NCI-H2227 (cell line): ENCODE measurements around the gene CLNK.
"Not testable (repeated sequence)": the region's sequence is repeated elsewhere in the genome, so short reads cannot be mapped to it uniquely, and the experiment has no call there.

Experiments
- DNase-seq: peaks from one replicate; lab custom pipeline; 2025; ENCODE audit not compliant: unreplicated experiment; lab: John Stamatoyannopoulos, UW

CLNK gene

GRCh38 chr4:10614926-10615325, 69.6 kb downstream of the CLNK start:
- DNase-seq, result not testable (repeated sequence)

DNA sequence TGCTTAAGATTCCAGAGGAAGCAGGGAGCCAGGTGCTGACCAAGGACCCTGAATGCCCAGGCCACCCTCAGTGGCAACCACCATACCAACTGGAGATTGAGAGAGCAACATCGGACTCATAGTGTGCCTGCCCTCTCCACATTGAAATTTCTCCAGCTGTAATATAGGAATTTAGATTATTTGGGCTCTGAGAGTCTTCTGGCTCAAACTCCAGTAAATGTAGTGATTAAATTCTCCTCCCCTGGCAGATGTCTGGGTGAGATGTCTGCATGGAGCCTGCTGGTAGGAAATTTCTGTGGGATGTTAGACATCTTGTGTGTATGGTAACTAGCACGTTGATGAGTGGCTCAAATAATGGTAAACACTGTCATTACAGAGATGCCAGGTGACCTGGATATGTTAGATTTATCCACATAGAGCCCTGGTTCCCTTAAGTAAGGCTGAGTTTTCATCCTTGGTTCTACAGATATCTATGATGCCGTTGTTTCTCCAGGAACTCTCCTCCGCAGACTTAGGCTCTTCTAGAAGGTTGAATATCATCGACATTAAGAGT, 70.6 kb downstream of the CLNK start:
- no peak for DNase-seq

DNA sequence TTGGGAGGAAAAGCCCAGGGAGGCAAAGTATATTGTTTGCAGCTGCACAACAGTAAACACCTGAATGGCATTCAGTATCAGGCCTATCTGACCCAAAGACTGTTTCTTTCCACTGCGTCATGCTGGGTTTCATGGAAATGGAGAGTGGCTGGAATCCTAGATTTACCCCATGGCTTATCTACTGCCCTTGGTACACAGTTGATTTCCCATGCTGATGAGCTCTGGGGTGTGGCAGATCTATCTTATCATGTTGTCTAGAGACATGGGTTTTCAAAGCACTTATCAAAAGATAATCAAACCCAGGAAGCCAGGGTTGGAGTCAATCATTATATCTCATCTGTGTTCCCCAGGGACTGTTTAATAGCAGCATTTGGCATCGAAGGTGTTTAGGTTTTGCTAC, 72.1 kb downstream of the CLNK start:
- DNase-seq, result no peak

- DNase-seq, result no peak
Observed at GRCh38 chr4:10611673-10612072, 72.9 kb downstream of the CLNK start.

GRCh38 chr4:10608501-10609219, 75.9 kb downstream of the CLNK start:
- no peak for DNase-seq

GRCh38 chr4:10607206-10607605, 77.4 kb downstream of the CLNK start:
- no peak for DNase-seq

GRCh38 chr4:10606483-10607155, 77.9 kb downstream of the CLNK start:
- no peak for DNase-seq

GRCh38 chr4:10605746-10606482, 78.7 kb downstream of the CLNK start:
- DNase-seq, result no peak

DNA sequence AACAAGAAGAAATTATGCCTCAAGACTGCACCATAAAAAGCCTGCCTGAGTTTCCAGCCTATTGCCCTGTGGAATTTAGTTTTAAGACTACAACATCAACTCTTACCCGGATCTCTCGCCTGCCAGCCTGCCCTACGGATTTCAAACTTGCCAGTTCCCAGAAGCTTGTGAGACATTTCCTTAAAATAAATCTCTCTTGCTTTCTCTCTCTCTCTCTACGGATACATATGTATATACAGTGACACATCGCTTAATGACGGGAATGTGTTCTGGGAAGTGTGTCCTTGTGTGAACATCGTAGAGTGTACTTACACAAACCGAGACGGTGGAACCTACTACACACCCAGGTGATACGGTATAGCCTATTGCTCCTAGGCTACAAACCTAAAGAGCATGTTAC, 79.5 kb downstream of the CLNK start:
- DNase-seq, result no peak

DNA sequence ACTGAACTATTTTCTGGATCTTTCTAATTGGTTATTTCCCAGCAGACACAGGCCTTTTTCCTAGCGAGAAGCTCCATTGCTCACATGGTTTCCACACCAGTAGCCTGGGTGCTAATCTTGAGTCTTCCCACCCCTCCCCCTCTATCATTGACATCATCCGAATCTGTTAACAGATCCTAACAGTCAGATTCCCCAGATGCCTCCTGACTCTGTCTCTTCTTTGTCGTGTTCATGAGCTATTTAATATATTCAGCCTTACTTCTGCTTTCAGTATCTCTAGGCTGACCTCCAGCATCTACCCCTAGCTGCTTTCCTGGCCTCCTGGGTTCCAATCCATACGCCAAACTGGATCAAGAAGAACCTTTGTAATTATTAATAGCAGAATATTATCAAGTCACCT, 85.0 kb downstream of the CLNK start:
- DNase-seq, result no peak

GRCh38 chr4:10598829-10599228, 85.7 kb downstream of the CLNK start:
- no peak for DNase-seq

DNA sequence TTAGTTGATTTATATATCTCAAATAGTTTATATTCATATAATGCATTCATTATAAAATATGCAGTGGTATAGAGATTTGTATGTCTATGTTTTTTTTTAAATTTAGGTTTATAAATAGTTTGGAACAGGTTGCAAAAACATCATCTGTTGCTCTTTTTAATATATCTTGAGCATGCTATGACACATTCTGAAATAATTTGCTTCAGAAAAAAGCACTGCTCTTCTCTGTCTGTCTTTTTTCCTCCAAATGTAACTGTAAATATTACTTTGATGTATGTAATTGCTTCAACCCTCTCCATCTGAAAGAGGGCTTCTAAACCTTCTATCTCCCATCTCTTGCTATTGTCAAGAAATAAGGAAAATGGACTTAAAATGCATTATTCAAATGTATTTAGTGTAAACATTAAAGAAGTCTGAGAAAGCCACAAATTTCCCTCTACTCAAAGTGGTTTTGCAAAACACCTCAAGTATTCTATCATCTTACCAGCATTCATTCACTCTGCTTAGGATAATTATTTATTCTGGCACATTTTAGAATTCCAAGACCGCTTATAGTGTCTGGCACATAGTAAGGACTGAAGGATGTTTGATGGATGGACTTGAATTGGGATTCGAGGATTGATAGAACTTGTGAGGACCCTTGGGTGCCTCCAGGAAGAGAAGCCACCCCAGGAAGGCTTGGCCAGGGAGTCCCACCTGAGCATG, 87.8 kb downstream of the CLNK start:
- no peak for DNase-seq

- DNase-seq, result no peak
Observed at GRCh38 chr4:10593130-10593529, 91.4 kb downstream of the CLNK start.

DNA sequence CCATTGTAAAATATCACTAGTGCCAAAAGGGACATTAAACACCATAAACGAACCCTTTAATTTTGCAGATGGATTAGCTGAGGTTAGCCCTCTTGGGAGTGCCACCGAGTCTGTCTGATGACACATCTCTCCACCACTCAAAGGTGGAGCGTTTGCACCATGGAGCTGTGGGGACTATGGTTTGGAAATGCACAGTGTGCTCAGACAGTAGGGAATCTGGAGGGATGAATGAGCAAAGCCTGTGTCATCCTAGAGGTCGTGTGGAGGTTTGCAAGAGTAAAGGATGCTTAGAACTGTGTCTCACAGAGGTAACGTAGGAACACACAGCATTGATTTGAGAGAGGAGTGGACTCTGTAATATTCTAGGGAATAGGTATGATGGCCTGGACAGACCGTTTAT, 93.7 kb downstream of the CLNK start:
- no peak for DNase-seq

DNA sequence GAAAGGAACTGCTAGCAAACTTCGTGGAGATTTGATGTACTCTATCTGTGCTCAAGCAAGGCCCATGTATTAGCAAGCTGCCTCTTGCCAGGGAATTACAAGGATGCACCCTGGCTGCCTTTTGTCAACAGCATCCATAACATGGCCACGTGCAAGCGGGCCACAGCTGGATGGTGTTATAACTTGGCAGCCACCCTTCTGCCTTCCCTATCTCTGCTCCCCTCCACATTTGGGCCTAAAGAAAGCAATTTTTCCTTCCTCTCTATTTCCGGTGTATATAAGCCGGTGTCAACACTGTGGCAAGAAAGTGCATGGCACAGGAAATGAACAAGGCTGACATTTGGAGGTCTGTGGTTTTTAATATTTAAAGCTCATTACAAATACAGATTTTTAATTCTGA, 94.8 kb downstream of the CLNK start:
- no peak for DNase-seq

DNA sequence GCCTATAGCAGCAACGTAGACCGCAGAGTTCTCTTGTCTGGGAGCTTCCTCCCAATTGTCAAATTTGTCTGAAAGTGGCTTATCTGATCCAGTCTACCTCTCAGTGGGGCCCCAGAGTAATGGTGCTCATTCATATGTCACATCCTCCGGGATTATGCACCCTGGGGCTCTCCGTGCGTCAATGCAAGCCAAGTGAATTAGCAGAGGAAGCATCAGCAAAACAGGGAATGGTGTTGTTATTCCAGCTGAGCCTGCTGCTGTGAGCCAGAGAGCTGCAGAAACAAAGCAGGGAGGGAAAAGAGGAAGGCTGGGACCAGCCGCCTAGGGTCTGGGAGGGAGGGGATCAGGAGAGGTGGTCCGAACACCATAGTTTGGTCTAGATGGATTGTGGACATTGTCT, 95.2 kb downstream of the CLNK start:
- DNase-seq, result no peak

DNA sequence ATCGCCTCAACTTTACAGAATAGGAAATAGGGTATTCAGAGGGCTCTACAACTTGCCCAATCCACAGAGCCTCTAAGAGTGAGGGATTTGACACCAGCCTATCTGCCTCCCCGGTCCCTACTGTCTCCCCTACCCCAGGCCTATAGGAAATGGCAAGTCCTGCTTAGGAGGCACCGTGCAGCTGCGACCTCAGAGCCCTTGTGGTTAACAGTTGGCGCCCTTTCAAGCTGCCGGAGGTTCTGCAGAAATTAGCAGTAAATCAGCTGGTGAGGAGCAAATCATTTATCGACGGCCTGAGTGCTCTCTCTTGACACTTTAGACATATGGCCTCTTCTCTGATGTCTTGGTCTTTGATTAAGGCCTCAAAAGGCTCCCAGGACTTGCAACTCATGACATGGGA, 96.9 kb downstream of the CLNK start:
- DNase-seq, result no peak

DNA sequence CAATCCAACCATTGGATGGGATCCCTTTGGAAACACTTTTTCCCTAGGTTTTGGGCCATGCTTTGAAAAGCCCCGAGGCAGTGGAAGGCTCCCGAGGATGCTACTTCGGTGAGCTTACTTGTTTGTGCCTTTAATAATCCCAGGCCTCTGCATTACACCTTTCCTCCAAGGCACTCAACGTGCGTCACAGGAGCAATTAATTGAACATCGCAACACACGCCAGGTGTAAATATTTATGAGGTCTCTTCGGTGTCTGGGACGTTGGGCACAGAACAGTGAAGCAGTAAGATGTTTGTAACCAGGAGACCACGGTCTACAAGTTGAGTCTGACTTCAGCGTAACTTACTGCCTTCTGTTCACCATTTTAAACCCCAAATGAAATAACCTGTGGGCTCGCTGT, 97.3 kb downstream of the CLNK start:
- DNase-seq, result no peak

DNA sequence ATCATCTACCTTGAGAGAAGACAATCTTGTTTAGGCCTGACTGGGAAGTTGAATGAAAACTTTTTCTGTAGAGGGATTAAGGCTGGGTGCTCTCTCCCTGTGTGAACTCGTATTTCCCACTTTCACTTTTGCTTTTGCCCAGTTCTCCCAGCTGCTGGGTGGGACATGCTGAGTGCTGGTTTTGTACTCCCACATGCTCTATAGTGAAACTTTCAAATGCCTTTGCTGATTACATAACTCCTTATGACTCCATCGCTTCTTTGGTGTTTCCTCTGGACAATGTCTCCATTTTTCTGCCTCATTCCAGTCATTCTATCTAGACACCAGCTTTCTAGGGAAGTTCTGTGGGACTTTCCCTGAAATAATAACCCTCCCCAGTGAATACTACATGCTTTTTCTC, 100.5 kb downstream of the CLNK start:
- no peak for DNase-seq

DNA sequence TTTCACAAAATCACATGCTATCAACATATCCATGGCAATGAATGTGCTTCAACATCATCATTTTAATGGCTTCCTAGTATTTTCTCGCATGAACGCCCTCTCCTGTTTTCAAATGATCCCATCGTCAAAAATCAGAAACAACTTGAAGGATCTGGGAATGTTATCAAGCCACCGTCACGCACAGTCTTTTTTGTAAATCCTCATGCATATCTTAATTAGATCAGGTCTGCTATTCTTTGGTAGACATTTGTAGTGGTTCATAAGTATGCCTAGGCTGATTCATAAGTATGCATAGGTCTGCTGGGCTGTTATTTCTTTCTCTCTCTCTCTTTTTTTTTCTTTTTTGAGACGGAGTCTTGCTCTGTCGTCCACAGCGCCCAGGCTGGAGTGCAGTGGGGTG, 101.6 kb downstream of the CLNK start:
- DNase-seq, result no peak

GRCh38 chr4:10582059-10582686, 102.4 kb downstream of the CLNK start:
- DNase-seq, result peak; percentile 48
